Endothelial cell (in vitro differentiated cells): Measurements from ENCODE around the gene MPG. TPM values are rescaled to one million over a fixed set of nuclear protein-coding genes. Genes with fewer than 3 reads are reported as not detected.

Experiments
- DNase-seq: peaks from one replicate; pipeline ENCODE4 v3.0.0; 2021; ENCODE audit warnings: low spot score
- H3K27ac Mint-ChIP-seq: one replicate; pipeline ENCODE4 v1.8.0; 2021; ENCODE audit warnings: mixed read lengths, inconsistent platforms; ENCODE audit not compliant: unreplicated experiment
- H3K27me3 Mint-ChIP-seq: one replicate; pipeline ENCODE4 v1.8.0; 2021; ENCODE audit warnings: mild to moderate bottlenecking, moderate library complexity, mixed read lengths, inconsistent platforms; ENCODE audit not compliant: unreplicated experiment
- H3K36me3 Mint-ChIP-seq: one replicate; pipeline ENCODE4 v1.8.0; 2021; ENCODE audit warnings: mild to moderate bottlenecking, low read depth, mixed read lengths, inconsistent platforms; ENCODE audit not compliant: unreplicated experiment
- H3K4me1 Mint-ChIP-seq: one replicate; pipeline ENCODE4 v1.8.0; 2021; ENCODE audit warnings: mild to moderate bottlenecking, mixed read lengths, inconsistent platforms; ENCODE audit not compliant: unreplicated experiment
- H3K4me3 Mint-ChIP-seq: one replicate; pipeline ENCODE4 v1.8.0; 2021; ENCODE audit warnings: mild to moderate bottlenecking, mixed read lengths, inconsistent platforms; ENCODE audit not compliant: unreplicated experiment
- H3K9me3 Mint-ChIP-seq: one replicate; pipeline ENCODE4 v1.8.0; 2021; ENCODE audit warnings: mixed read lengths, inconsistent platforms; ENCODE audit not compliant: unreplicated experiment
- total RNA-seq: library from RNA; stranded (reverse); fragmentation: NEBNext Ultra II Directional; extraction: Animal tissue kit (Norgen Biotek cat#: 25700); gene quantifications from one replicate; pipeline ENCODE4 v1.2.1, GENCODE V29; 2021; ENCODE audit not compliant: unreplicated experiment
- TF ChIP-seq, protein P1 (sequence below): fragments of 200-600 bp; sonication (generic); IDR thresholded peaks from one replicate; pipeline ENCODE4 v1.5.0; 2021; ENCODE audit warnings: antibody characterized with exemption; ENCODE audit not compliant: unreplicated experiment

MPG gene
- total RNA-seq, 1 donor from 2014 or later: 38.6 TPM

DNA sequence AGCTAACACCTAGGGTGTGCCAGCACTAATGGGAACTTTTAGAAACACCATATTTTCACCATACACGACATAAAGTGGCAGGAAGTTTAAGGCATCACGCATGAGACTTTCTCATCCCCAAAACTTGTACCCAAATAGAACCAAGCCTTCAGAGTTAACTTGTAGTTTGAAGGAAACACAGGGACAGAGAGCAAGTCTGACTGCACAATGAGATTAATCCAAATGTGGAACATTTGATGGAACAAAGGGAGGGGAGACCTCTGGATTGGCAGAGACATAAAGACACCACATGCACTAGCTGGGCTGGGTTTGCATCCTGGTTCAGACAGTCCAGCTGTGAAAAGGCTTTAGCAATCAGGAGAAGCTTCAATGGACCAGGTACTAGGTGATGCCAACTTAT, 36.3 kb downstream of the MPG start:
- H3K4me1 Mint-ChIP-seq: no peaks in the 10 kb centered on the region
- TF ChIP-seq, protein P1, sequence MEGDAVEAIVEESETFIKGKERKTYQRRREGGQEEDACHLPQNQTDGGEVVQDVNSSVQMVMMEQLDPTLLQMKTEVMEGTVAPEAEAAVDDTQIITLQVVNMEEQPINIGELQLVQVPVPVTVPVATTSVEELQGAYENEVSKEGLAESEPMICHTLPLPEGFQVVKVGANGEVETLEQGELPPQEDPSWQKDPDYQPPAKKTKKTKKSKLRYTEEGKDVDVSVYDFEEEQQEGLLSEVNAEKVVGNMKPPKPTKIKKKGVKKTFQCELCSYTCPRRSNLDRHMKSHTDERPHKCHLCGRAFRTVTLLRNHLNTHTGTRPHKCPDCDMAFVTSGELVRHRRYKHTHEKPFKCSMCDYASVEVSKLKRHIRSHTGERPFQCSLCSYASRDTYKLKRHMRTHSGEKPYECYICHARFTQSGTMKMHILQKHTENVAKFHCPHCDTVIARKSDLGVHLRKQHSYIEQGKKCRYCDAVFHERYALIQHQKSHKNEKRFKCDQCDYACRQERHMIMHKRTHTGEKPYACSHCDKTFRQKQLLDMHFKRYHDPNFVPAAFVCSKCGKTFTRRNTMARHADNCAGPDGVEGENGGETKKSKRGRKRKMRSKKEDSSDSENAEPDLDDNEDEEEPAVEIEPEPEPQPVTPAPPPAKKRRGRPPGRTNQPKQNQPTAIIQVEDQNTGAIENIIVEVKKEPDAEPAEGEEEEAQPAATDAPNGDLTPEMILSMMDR: no peak
- H3K9me3 Mint-ChIP-seq: no peaks in the 10 kb centered on the region
- H3K27ac Mint-ChIP-seq: no peak overlapping the region
- peaks cover 22% of the 10 kb centered on the region for H3K36me3 Mint-ChIP-seq
- no peak overlapping the region for H3K4me3 Mint-ChIP-seq
- no peak for DNase-seq
- H3K27me3 Mint-ChIP-seq: no peaks in the 10 kb centered on the region

- Mint-ChIP-seq H3K36me3 (peaks cover 16% of the 10 kb centered on the region), H3K9me3 (no peaks in the 10 kb centered on the region), H3K4me1 (no peaks in the 10 kb centered on the region), H3K27ac (no peak overlapping the region), H3K27me3 (no peaks in the 10 kb centered on the region), H3K4me3 (peak overlapping the region; percentile 65)
- TF ChIP-seq, protein P1: no peak
- no peak for DNase-seq
These were observed 38.0 kb downstream of the MPG start for GRCh38 chr16:116015-116414.

DNA sequence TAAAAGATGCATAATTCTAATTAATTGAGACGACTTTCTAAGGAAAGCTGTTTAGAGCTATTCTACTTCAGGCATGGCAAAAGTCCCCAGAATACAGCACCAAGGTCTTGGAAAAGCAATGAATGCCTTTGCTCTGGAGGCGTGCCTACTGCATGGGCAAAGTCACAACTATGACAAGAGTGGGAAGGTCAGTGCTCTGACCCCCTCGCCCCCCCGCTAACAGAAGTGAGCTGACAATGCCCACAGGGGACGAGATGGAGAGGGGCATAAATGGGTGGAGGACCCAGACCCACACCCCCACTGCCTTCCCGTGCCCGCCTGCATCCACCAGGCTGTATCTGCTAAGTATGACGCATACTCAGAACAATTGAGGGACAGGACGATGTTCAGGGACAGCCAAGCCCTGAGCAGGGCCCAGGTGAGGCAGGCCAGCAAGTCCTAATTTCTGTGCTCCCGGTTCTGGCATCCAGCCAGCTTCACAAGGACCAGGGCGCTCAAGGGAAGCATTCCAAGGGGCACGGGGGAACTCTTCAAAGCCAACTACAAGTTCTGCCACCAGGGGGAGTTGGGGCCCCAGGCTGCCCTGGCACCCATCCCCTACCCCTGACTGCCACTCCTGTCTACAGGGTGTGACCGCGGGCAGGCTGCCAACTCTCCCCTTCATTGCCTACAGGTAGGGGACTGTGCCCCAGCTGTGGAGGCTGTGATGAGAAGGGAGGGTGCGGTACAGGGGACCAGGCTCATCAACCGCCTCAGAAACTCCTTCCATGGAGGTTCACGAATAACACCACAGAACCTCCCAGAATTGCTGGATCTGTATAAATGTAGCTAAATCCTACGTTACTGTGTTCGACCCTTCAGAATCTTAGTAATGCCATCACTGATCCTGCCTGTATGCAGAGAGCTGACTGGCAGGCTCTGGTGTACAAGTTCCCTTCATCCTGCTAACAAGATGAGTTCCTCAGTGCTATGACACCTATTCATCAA, 39.6 kb downstream of the MPG start:
- peak; percentile 75 for DNase-seq
- no peak overlapping the region for H3K4me3 Mint-ChIP-seq
- H3K27me3 Mint-ChIP-seq: no peaks in the 10 kb centered on the region
- no peaks in the 10 kb centered on the region for H3K9me3 Mint-ChIP-seq
- H3K4me1 Mint-ChIP-seq: no peaks in the 10 kb centered on the region
- H3K27ac Mint-ChIP-seq: no peak overlapping the region
- peaks cover 16% of the 10 kb centered on the region for H3K36me3 Mint-ChIP-seq
- TF ChIP-seq, protein P1: peak; percentile 89

- Mint-ChIP-seq H3K27me3 (peaks cover 2% of the 10 kb centered on the region), H3K9me3 (no peaks in the 10 kb centered on the region), H3K4me1 (no peaks in the 10 kb centered on the region), H3K27ac (no peak overlapping the region), H3K36me3 (peaks cover 22% of the 10 kb centered on the region), H3K4me3 (no peak overlapping the region)
- DNase-seq: no peak
- TF ChIP-seq, protein P1: no peak
These were observed 40.8 kb downstream of the MPG start for GRCh38 chr16:118857-119256.

GRCh38 chr16:119295-119694, 41.3 kb downstream of the MPG start:
- no peaks in the 10 kb centered on the region for H3K9me3 Mint-ChIP-seq
- no peak overlapping the region for H3K27ac Mint-ChIP-seq
- peaks cover 20% of the 10 kb centered on the region for H3K36me3 Mint-ChIP-seq
- H3K4me1 Mint-ChIP-seq: no peaks in the 10 kb centered on the region
- DNase-seq: no peak
- no peak overlapping the region for H3K4me3 Mint-ChIP-seq
- TF ChIP-seq, protein P1: no peak
- peaks cover 2% of the 10 kb centered on the region for H3K27me3 Mint-ChIP-seq
